Stimulated activated CD4-positive, alpha-beta T cell treated with anti-CD3 and anti-CD28 coated beads, Interleukin-2, amount 100 ng/mL, for 24 hours (primary cell): ENCODE data around the gene ACAA1.
"Not testable (repeated sequence)": the region's sequence is repeated elsewhere in the genome, so short reads cannot be mapped to it uniquely, and the experiment has no call there.

Experiments used
- DNase-seq, 2 donors: peaks; one replicate each; pipeline ENCODE4 v3.0.0-alpha.2; 2020

Gene ACAA1, protein sequence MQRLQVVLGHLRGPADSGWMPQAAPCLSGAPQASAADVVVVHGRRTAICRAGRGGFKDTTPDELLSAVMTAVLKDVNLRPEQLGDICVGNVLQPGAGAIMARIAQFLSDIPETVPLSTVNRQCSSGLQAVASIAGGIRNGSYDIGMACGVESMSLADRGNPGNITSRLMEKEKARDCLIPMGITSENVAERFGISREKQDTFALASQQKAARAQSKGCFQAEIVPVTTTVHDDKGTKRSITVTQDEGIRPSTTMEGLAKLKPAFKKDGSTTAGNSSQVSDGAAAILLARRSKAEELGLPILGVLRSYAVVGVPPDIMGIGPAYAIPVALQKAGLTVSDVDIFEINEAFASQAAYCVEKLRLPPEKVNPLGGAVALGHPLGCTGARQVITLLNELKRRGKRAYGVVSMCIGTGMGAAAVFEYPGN

DNA sequence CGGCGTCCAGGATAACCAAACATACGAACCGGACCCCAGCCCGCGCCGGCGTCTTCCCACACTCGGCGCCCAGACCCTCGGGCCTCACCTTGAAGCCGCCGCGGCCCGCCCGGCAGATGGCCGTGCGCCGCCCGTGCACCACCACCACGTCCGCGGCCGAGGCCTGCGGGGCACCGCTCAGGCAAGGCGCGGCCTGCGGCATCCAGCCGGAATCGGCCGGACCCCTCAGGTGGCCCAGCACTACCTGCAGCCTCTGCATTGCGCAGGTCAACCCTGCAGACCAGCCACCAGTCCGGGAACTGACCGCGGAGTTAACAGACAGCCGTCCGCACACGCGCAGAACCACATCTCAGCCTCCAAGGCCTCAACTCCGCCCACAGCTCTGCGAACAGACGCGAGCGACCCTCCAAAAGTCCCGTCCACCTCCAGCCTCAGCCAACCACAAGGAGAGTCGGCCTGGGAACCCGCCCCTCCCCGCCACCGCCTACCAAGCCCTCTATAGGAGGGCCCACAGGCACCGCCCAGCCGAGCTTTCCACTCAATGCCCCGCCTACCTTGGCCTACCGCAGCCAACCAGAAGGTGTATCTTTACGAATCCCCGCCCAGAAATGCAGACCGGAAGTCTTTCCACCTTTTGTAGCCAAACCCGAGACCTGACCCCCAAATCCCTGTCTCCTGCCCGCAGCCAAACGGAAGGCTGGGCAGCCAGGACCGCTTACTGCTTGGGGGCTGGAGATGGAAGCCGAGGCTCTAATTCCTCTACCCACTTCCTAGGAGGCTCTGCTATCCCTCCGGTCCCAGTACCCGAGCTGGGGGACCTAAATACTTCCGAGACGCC, at the start of gene ACAA1:
TSS of gene ACAA1 (minus strand) at position 351 of the 838 bp plus-strand sequence. CDS start at position 259, 92 bp downstream.
- DNase-seq, result peak; percentile 98 to 99

DNA sequence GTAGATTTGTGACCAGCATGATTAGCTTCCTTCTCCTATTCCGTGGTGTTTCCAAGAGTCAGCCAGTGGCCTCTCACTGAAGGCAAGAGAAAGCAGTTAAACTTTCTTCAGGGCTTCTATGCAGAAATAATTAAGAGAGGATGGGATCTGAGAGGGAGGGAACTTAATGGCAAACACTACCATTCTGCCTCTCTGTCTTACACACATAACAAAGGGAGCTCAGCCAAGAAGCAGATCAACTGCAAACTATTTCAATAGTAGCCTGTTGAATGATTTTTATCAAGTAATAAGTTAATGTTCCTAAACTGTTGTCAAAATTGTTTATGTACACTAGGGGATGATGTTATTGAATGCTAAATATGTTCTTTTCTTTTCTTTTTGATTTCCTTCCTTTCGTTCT, 40.3 kb upstream of the ACAA1 start:
- no peak for DNase-seq

DNA sequence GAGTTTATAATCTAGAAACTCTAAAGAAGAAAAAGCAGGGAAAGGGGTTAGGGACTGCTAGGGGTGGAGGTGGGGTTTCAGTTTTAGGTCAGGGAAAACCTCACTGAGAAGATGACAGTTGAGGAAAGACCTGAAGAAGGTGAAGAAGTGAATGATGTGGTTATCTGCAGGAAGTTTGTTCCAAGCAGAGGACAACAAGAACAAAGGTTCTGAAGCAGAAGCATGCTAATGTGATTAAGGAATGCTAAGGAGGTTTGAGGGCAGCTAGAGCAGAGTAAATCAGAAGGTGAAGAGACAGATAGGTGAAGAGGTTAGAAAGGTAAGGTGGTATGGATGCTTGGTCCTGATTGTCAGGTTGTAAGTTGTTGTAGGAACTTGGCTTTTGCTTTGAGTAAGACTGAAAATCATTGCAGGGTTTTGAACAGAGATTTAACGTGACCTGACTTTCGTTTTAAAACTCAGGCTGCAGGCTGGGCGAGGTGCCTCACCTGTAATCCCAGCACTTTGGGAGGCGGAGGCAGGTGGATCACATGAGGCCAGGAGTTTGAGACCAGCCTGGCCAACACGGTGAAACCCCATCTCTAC, 37.0 kb upstream of the ACAA1 start:
- DNase-seq, result no peak

DNA sequence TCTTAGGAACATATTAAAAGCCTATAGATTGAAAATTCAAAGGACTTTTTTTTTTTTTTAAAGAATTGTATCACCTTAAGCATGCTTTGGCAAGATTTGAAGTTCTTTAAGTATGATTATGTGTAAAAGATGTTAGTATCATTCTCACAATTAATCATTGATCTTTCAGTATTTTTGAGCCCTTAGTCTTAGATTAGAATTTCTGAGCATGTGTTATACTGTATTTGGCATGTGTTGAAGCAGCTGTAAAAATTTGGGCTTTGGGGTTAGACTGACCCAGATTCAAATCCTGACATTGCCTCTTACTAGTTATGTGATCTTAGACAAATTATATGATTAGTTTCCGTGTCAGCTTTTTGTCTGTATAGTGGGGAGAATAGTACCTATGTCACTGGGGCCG, 34.7 kb upstream of the ACAA1 start:
- no peak for DNase-seq

DNA sequence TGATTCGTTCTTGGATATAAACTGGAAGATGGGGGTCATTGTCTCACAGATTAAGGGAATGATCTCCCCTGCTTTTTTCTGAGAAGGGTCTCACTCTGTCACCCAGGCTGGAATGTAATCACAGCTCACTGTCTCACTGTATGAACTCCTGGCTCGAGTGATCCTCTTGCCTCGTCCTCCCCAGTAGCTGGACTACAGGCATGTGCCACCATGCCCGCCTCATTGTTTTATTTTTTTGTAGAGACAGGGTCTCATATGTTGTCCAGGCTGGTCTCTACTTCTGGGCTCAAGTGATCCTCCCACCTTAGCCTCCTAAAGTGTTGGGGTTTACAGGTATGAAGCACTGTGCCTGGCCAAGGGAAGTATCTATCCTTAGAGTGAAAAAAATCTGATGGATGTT, 33.8 kb upstream of the ACAA1 start:
- no peak for DNase-seq

DNA sequence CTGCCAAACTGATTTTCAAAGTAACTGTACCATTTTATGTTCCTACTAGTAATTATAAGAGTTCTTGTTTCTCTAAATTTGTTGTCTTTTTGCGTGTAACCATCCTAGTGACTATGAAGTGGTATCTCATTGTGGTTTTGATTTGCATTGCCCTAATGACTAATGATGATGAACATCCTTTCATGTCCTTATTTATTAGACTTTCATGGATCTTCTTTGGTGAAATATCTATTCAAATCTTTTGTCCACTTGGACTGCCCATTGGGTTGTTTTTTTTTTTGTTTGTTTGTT, 32.0 kb upstream of the ACAA1 start:
- DNase-seq, result no peak

DNA sequence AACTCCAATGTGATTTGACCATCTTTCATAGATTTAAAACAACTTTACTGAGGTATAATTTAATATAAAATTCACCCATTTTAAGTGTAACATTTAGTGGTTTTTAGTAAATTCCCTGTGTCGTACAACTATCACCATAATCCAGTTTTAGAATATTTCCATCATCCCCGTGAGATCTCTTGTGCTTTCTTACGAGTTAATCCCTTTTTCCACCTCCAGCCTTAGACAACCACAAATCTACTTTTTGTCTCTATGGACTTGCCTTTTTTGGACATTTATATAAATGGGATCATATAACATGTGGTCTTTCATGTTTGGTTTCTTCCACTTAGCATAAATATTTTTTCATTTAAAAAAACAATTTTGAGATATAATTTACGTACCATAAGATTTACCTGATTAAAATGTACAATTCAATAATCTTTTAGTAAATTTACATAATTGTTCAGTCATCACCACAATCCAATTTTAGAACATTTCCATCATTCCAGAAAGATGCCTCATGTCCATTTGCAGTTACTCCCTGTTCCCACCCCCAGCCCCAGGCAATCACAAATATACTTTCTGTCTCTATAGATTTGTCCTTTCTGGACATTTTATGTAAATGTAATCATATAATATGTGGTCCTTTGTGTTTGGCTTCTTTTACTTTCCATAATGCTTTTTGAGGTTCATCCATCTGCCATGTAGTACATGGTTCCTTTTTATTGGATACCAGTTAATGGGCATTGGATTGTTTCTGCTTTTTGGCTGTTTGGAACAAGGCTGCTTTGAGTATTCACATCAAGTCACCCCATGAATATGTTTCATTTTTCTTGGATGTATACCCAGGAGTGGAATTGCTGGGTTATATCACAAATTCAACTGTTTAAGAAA, 31.5 kb upstream of the ACAA1 start:
- no peak for DNase-seq

DNA sequence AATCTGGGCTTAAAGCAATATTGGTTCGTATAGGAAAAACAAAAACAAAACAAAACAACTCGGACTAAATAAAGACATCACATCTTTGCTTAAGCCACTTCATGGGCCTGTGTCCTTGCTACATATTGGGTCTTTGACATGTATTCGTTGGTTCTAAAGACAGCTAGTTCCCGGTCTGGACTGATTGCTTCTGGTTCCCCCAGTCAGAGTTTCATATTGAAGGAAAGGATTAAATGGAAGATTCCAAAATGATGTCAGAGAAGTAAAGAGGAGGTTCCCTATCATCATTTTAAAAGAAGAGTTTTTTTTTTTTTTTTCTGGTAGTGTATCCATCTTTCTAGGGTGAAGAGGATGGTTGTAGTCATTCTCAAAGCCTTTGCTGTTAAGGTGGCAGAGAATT, 30.7 kb upstream of the ACAA1 start:
- no peak for DNase-seq

GRCh38 chr3:38165722-38166387, 28.9 kb upstream of the ACAA1 start:
- DNase-seq, result no peak

DNA sequence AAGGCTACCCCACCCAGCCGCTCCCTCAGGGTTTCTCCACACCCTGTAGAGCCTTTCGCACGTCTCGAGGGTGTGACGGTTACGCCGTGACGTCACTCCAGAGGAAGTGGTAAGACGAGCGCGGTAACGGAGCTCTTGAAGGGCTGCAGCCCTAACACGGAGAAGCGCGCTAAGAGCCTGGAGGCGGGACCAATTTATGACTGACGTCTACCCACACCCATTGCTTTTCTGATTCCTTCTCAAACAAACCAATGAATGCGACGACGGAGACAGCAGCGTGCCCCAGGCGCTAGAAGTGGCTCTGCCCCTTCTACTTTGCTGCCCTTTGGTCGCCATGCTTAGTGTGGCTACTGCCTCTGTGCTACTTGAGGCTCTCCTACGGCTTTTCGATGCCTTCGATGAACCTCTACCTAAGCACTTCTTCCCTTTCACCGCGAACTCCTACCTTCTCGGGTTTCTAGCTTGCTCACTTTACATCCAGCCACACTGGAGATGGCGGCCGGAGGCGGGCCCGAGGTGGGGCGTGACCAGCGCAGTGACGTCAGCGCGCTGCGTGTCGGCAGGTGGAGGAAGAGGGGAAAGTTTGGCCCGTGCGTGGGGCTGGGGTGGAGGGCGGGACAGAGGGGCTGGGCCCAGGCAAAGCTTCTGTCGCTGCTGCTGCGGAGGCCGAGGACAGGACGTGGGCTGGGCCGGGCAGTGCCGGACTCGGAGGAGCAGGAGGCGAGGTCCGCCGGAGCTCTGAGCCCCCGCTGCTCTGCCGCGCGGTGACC, 28.2 kb upstream of the ACAA1 start, which contains the start of gene OXSR1:
TSS of gene OXSR1 (plus strand) at position 586 of the 770 bp plus-strand sequence. CDS start 340 bp downstream, outside the sequence.
- peak; percentile 95 to 96 for DNase-seq

GRCh38 chr3:38164643-38164951, 27.7 kb upstream of the ACAA1 start:
- DNase-seq, result no peak

- no peak for DNase-seq
Observed at GRCh38 chr3:38163841-38164642, 27.1 kb upstream of the ACAA1 start.

- no peak for DNase-seq
Observed at GRCh38 chr3:38163117-38163840, 26.4 kb upstream of the ACAA1 start.

GRCh38 chr3:38160704-38161103, 23.8 kb upstream of the ACAA1 start:
- DNase-seq, result not testable (repeated sequence)

GRCh38 chr3:38158472-38158871, 21.5 kb upstream of the ACAA1 start:
- no peak for DNase-seq

GRCh38 chr3:38157595-38157994, 20.7 kb upstream of the ACAA1 start:
- peak in 1 of 2 donors; percentile 8 for DNase-seq

- DNase-seq, result peak in 1 of 2 donors; percentile 12
Observed at GRCh38 chr3:38157117-38157516, 20.2 kb upstream of the ACAA1 start.

DNA sequence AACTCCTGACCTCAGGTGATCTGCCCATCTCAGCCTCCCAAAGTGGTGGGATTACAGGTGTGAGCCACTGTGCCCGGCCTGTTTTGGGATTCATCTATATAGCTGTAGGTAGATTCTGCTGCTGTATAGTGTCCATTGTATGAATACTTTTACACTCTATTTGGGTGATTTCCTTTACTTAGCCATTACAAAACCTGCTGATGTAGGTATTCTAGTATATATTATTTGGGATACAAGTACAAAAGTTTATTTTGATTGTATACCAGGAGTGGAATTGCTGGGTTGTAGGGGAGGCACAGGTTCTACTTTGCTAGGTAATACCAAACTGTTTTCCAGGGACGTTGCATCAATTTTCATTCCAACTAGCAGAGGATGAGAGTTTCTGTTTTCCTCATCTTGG, 18.9 kb upstream of the ACAA1 start:
- DNase-seq, result no peak

DNA sequence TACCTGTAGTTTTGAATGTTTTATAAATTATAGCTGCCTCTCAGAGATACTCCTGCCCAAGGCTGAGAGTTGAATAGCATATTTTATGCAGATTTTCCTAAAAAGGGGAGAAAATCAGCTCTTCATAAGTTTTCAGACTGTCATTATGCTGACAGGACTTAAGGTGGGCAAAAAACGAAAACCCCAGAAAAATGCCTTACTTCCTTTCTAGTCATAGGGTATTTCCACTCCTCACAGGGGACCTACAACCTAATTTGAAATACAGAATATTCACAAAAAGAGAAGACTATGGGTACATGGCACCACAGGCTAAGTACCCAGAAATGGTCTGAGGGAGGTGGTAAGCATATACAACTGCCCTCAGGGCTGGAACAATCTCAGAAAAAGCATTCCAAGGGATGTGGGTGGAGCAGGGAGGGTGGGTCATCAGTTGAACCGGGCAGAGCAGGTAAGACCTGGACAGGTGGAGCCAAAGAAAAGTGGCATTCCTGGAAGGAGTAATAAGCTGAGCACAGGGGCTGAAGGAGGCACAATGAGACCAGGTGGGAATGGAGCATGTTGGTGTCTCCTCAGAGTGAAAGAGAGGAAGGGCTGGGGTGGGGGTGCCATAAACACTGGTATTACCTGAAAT, 17.8 kb upstream of the ACAA1 start:
- DNase-seq, result peak in 1 of 2 donors; percentile 12
